Measurements from ENCODE around the gene RALB. TPM values are rescaled to one million over a fixed set of nuclear protein-coding genes. Genes with fewer than 3 reads are reported as not detected.

RALB gene
- polyA plus RNA-seq, 4 donors, result 76.2 to 95.8 (median 85.8) TPM

- DNase-seq (ENCODE audit: low read depth in 4 of 4, low spot score in 3 of 4), result no peak
Measured at GRCh38 chr2:120260736-120261135, 8.1 kb downstream of the RALB start.

DNA sequence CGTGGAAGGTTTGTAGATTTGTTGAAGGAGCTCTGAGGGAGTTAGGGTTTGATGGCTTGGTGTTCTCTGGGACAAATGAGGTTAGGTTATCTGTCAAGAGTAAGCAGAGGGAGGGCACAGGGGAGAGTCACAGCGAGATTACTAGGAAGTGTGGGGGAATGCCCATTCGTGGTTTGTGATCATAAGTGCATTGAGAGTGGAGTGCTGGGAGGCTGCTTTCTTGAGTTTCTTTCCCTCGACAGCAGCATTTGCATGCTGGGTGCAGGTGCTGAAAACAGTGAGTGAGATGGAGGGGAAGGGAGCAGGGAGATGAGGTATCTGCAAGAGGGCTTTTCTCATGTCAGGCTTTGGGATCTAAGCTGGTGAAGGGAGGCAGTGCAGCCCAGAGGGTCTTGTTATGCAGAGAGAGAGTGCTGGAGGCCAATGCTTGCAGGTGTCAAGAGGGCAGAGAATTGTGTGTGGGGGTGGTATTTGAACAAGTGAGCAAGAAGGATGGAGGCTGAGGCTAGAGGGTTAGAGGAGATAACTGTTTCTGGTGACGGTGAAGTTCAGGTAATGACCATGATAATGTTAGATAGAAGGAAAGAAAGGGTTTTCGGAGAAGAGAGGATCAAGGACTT lies 8.8 kb downstream of the RALB start:
- DNase-seq (ENCODE audit: low read depth in 4 of 4, low spot score in 3 of 4), result no peak

- no peak for DNase-seq (ENCODE audit: low read depth in 4 of 4, low spot score in 3 of 4)
Measured at GRCh38 chr2:120262150-120262549, 9.5 kb downstream of the RALB start.

DNA sequence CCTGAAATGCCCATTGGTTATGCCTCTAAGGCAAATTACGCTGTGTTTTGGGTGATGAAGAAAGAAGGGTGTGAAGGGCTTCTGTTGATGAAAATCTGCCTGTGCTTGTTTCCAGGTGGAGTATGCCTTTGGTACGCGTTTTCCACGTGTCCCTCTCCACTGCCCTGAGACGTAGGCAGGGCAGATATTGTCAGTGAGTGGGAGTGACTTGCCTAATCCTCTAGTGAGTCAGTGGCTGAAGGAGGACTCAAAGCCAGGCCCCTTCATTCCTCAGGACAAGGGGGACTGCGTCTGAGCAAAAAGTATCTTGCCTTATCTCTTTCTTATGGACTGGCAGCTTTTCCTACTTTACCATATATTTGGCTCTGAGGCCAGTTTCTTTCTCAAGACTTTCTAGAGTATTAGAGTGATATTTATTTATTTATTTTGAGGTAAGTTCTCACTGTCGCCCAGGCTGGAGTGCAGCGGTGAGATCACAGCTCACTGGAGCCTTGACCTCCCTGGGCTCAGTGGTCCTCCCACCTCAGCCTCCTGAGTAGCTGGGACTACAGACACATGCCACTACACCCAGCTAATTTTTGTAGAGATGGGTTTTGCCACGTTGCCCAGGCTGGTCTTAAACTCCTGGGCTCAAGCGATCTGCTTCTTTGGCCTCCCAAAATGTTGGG lies 10.2 kb downstream of the RALB start:
- DNase-seq (ENCODE audit: low read depth in 4 of 4, low spot score in 3 of 4), result no peak

DNA sequence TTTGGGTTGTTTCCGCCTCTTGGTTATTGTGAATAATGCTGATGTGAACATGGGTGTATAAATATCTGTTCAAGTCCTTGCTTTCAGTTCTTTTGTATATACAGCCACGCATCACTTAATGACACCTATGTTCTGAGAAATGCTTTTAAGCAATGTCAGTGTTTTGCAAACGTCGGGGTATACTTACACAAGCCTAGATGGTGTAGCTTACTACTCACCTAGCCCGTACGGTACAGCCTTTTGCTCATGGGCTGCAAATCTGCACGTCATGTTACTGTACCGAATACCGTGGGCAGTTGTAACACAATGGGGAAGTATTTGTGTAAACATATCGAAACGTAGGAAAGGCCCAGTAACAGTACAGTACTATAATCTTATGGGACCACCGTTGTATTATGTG lies 12.4 kb downstream of the RALB start:
- no peak for DNase-seq (ENCODE audit: low read depth in 4 of 4, low spot score in 3 of 4)

- no peak for DNase-seq (ENCODE audit: low read depth in 4 of 4, low spot score in 3 of 4)
Measured at GRCh38 chr2:120267348-120267747, 14.7 kb downstream of the RALB start.

- DNase-seq (ENCODE audit: low read depth in 4 of 4, low spot score in 3 of 4), result no peak
Measured at GRCh38 chr2:120269076-120269744, 16.6 kb downstream of the RALB start.

DNA sequence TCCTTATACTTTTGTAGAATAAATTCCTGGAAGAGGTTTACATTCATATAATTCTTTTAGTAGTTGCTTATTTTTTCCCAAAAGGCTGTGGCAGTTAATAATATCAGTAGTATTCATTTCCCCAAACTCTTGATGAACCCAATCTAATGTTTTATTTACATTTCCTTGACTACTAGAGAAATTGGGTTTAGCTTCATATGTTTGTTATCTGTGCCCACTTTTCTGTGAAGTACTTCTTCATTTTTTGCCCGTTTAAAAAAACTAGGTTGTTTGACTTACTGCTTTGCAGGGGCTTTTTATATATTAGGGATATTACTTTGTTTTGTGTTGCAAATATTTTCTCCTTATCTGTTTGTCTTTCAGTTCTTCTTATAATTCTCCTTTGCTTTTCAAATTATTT lies 17.2 kb downstream of the RALB start:
- DNase-seq (ENCODE audit: low read depth in 4 of 4, low spot score in 3 of 4), result no peak

DNA sequence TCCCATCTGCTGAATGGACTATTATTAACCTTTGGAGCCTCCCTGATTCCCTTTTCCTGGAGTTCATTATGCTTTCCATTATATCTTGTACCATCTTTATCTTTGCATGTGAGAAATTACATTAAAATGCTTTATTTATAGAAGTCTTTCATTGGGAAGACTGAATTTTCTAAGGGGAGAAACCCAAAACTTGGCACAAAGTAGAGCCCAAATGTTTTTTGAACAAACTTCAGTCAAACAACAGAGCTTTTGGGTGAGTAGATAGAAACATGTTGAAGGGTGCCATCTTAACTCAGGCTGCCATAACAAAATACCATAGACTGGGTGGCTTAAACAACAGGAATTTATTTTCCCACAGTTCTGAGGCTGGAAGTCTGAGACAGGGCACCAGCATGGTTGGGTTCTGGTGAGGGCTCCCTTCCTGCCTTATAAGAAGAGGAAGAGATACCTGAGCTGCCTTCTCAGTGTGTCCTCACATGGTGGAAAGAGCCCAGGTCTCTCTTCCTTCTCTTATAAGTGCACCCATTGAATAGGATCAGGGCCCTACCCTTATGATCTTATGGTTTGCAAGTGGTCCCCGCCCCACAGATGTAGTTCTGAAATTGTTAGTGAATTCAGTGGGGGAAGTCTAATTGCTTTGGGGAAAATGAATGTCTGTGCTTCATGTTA lies 19.2 kb downstream of the RALB start:
- DNase-seq (ENCODE audit: low read depth in 4 of 4, low spot score in 3 of 4), result no peak

GRCh38 chr2:120272763-120273481 lies 20.3 kb downstream of the RALB start:
- no peak for DNase-seq (ENCODE audit: low read depth in 4 of 4, low spot score in 3 of 4)

DNA sequence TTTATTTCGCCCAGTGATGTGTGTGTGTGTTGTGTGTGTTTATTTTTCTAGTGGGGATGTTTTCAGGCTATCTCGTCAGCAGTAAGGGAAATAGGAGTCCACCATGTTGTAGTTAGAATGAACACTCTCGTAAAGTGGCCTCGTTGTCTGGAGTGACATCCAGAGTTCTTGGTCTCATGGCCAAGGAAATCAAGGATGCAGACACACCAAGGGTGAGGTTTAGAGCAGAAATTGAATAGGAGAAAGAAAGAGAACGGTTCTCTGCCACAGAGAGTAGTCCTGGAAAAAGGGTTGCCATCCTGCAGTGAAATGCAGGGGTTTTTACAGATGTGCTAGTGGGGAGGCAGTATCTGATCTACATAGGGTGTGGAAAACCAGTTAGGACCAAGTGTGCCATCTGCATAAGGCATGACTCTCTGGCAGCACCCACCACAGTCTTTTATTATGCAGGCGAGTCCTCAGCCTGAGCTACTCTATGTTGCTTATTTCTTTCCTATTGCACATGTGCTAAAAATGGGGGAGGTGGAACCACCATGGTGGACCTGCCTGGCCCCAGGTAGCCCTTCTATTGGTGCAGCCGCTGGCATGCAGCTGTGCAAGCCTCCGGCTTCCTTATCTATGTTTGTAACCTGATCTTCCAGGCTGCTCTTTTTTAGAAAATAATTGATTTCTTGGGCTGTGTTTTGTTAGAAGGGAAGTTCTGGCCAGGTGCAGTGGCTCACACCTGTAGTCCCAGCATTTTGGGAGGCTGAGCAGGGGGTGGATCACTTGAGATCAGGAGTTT lies 23.2 kb downstream of the RALB start:
- DNase-seq (ENCODE audit: low read depth in 4 of 4, low spot score in 3 of 4), result no peak

GRCh38 chr2:120277505-120278205 lies 25.0 kb downstream of the RALB start:
- DNase-seq (ENCODE audit: low read depth in 4 of 4, low spot score in 3 of 4), result no peak

DNA sequence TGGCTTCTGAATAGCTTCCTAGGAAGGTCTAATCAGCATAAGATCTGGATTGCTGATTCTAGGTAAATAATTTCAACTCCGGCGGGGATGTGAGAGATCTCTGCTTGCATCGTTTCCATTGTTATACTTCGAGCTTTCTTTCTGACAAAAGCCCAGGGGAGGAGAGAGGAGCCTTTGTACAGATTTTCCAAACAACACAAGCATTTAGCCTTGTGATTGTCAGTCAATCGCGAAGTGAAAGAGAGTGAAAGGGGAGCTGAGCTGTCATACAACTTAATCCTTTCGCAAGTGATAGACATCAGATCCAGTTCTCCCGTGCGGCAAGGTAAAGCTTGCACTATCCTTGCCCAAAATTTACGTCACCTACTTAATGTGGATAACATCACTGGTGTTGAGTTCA lies 26.2 kb downstream of the RALB start:
- no peak for DNase-seq (ENCODE audit: low read depth in 4 of 4, low spot score in 3 of 4)

DNA sequence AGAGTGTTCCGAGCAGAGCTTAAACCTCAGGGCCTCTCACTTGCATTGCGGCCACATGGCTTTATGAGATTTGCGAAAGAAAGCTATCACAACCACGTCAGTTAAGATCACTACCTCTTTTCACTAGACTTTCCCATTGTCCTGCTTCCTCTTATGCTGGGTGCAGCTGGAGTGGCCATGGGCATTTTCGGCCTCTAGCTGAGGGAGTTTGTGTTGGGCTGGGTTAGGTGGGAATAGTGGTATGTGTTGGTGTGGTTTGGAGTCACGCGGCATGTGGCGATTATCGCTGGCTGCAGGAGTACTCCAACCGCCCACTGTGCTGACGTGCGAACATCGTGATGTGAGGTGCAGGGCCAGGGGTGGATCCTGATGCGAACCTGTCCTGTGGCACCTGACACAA lies 27.1 kb downstream of the RALB start:
- DNase-seq (ENCODE audit: low read depth in 4 of 4, low spot score in 3 of 4), result no peak

- no peak for DNase-seq (ENCODE audit: low read depth in 4 of 4, low spot score in 3 of 4)
Measured at GRCh38 chr2:120283649-120284048, 31.0 kb downstream of the RALB start.

- DNase-seq (ENCODE audit: low read depth in 4 of 4, low spot score in 3 of 4), result no peak
Measured at GRCh38 chr2:120285056-120285455, 32.4 kb downstream of the RALB start.

DNA sequence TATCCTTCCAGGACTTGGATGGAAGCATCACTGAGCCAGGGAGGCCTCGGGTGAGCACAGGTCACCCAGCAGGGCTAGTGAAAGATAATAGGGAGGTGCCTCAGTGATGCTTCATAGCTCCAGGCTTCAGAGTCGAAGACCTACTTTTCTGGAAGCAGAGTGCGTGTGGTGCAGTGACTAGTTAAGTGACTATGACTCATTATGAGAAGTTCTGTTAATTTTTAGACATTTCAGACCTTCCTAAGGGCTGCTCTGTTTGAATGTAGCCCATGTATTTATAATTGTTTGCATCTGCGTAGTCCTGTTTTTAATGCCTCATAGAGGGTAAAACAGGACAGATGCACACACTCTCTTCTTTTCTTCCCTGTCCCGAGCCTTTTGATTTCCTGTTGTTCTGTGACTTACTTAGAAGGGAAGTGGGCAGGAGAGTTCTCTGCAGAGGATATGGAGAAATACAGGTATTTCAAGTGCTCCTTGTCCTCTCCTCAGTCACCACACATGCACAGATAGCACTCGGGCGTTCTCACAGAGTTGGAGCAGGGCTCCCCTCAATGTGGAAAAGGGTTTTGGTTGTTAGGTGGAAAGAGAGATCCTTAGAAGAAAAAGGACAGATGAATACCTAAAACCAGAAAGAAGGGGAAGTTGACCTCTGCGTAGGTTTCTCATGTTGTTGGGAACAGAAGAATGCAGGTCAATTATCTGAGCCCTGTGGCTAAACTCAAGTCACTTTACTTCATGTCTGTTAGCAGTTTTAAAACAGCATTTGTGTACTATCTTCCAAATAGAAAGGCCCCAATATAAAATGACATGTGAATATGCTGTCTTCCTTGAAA lies 34.7 kb downstream of the RALB start:
- no peak for DNase-seq (ENCODE audit: low read depth in 4 of 4, low spot score in 3 of 4)

DNA sequence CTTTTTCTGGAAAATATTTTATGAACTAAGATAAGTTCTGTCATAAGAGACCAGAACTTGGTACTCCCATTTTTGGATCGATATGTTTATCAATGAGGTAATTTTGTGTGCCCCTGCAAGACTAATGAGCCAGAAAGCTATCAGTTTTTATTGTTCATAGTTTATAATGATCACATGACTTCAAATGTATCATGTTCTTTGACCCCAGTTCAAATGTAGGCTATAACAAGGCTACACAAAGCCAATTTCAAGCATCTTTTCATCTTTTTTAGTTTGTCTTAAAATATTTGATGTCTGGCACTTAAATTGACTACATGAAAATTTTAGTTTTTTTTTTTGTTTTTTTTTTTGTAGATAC lies 35.3 kb downstream of the RALB start:
- no peak for DNase-seq (ENCODE audit: low read depth in 4 of 4, low spot score in 3 of 4)
